NT2/D1 (cell line): Measurements from ENCODE around the gene SHROOM2.

ENCODE experiments used
- YY1 ChIP-seq: IDR thresholded peaks from 2 replicates; pipeline ENCODE4 v1.6.1; 2011; ENCODE audit not compliant: insufficient read length, insufficient read depth
- ZNF274 ChIP-seq: IDR thresholded peaks from 2 replicates; pipeline ENCODE4 v1.6.1; 2011; ENCODE audit warnings: mild to moderate bottlenecking, low read depth, low read length

GRCh38 chrX:9997041-9997440 is 210.8 kb downstream of the SHROOM2 start:
- no peak for TF ChIP-seq ZNF274
- no peak for TF ChIP-seq YY1
